ENCODE results near the gene EYS.
"Not testable (repeated sequence)": the region's sequence is repeated elsewhere in the genome, so short reads cannot be mapped to it uniquely, and the experiment has no call there.

The EYS gene

GRCh38 chr6:65449926-65450325, 257.1 kb downstream of the EYS start:
- ATAC-seq: no peak

- ATAC-seq: no peak
Measured at GRCh38 chr6:65448866-65449265, 258.2 kb downstream of the EYS start.

GRCh38 chr6:65436281-65436680, 270.7 kb downstream of the EYS start:
- no peak for ATAC-seq

GRCh38 chr6:65416621-65417020, 290.4 kb downstream of the EYS start:
- ATAC-seq: no peak

- ATAC-seq: no peak
Measured at GRCh38 chr6:65410309-65410708, 296.7 kb downstream of the EYS start.

GRCh38 chr6:65402564-65402963, 304.5 kb downstream of the EYS start:
- ATAC-seq: no peak

GRCh38 chr6:65399355-65400084, 307.5 kb downstream of the EYS start:
- no peak for ATAC-seq

GRCh38 chr6:65398851-65399250, 308.2 kb downstream of the EYS start:
- ATAC-seq: no peak

GRCh38 chr6:65350530-65350929, 356.5 kb downstream of the EYS start:
- ATAC-seq: no peak

GRCh38 chr6:65302655-65303054, 404.4 kb downstream of the EYS start:
- ATAC-seq: not testable (repeated sequence)

GRCh38 chr6:65299236-65299635, 407.8 kb downstream of the EYS start:
- ATAC-seq: no peak

GRCh38 chr6:65295812-65296211, 411.2 kb downstream of the EYS start:
- no peak for ATAC-seq

GRCh38 chr6:65289491-65289890, 417.5 kb downstream of the EYS start:
- ATAC-seq: no peak

- no peak for ATAC-seq
Measured at GRCh38 chr6:65285275-65285674, 421.8 kb downstream of the EYS start.

- no peak for ATAC-seq
Measured at GRCh38 chr6:65280060-65280459, 427.0 kb downstream of the EYS start.

GRCh38 chr6:65262241-65262640, 444.8 kb downstream of the EYS start:
- no peak for ATAC-seq

- ATAC-seq: no peak
Measured at GRCh38 chr6:65259982-65260381, 447.0 kb downstream of the EYS start.

- ATAC-seq: no peak
Measured at GRCh38 chr6:65259059-65259458, 448.0 kb downstream of the EYS start.

- no peak for ATAC-seq
Measured at GRCh38 chr6:65253041-65253440, 454.0 kb downstream of the EYS start.

GRCh38 chr6:65248101-65248610, 458.9 kb downstream of the EYS start:
- no peak for ATAC-seq

- ATAC-seq: no peak
Measured at GRCh38 chr6:65231616-65232015, 475.4 kb downstream of the EYS start.

GRCh38 chr6:65229825-65230224, 477.2 kb downstream of the EYS start:
- ATAC-seq: no peak

GRCh38 chr6:65221153-65221552, 485.9 kb downstream of the EYS start:
- ATAC-seq: no peak

GRCh38 chr6:65202738-65203137, 504.3 kb downstream of the EYS start:
- no peak for ATAC-seq

GRCh38 chr6:65199683-65200082, 507.3 kb downstream of the EYS start:
- no peak for ATAC-seq
